ENCODE results near the gene SNTB2. TPM values are rescaled to one million over a fixed set of nuclear protein-coding genes. Genes with fewer than 3 reads are reported as not detected.
"Not testable (repeated sequence)": the region's sequence is repeated elsewhere in the genome, so short reads cannot be mapped to it uniquely, and the experiment has no call there.

SNTB2 gene
- total RNA-seq, 2 donors from 2014 or later, result 33.7 to 53.0 TPM

DNA sequence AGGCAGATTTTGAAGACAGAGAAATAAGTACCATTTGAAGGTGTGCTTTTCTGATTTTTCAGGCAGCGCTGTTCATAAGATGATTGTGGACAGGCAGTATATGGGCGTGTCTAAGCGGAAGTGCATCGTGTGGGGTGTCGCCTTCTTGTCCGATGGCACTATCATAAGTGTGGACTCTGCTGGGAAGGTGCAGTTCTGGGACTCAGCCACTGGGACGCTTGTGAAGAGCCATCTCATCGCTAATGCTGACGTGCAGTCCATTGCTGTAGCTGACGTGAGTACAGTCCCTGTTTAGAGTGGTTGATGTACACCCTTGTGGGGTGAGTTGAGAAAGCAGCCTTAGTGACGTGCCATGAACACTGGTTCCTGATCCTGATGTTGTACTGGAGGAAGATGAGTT, 43.8 kb upstream of the SNTB2 start:
- no peak overlapping the region for H3K4me3 ChIP-seq
- intact Hi-C loops (cut with DNase I), result no loop called here

DNA sequence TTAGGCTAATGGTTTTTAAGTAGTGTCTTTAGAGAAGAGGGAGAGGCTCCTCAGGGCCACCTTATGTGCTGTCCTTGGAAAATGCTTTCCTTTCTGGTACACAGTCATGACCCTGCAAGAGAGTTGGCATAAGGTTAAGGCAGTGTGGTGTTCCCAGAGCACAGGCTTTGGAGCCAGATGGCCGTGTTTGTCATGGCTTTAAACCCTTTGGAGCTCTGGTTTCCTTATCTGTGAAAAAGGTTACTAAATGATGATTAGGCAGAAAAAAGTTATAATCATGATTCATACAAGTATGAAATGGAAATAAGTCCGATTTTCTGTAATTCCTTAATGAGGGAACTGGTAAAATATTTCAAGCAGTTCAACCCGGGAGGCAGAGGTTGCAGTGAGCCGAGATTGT, 41.3 kb upstream of the SNTB2 start:
- no peaks in the 10 kb centered on the region for H3K9me3 ChIP-seq
- H3K4me1 ChIP-seq (replicated peaks), result no peaks in the 10 kb centered on the region
- intact Hi-C loops (cut with DNase I), result no loop called here
- H3K36me3 ChIP-seq, result no peaks in the 10 kb centered on the region
- TF ChIP-seq POLR2AphosphoS5 (IDR thresholded peaks at IDR 0.05) (no peak), POLR2A (IDR thresholded peaks at IDR 0.05) (no peak)
- TF ChIP-seq, protein P1, sequence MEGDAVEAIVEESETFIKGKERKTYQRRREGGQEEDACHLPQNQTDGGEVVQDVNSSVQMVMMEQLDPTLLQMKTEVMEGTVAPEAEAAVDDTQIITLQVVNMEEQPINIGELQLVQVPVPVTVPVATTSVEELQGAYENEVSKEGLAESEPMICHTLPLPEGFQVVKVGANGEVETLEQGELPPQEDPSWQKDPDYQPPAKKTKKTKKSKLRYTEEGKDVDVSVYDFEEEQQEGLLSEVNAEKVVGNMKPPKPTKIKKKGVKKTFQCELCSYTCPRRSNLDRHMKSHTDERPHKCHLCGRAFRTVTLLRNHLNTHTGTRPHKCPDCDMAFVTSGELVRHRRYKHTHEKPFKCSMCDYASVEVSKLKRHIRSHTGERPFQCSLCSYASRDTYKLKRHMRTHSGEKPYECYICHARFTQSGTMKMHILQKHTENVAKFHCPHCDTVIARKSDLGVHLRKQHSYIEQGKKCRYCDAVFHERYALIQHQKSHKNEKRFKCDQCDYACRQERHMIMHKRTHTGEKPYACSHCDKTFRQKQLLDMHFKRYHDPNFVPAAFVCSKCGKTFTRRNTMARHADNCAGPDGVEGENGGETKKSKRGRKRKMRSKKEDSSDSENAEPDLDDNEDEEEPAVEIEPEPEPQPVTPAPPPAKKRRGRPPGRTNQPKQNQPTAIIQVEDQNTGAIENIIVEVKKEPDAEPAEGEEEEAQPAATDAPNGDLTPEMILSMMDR (IDR thresholded peaks at IDR 0.05), result no peak
- H3K27me3 ChIP-seq (replicated peaks; ENCODE audit: insufficient read depth), result no peaks in the 10 kb centered on the region
- H3K27ac ChIP-seq, result no peak overlapping the region
- WGBS, result 81% methylated on average over 4 of the region's 4 CpGs
- H3K4me3 ChIP-seq, result no peak overlapping the region
- no peak for DNase-seq (ENCODE audit: low spot score)

More for the DNA sequence above, 43.8 kb upstream of the SNTB2 start:
- no peak for DNase-seq (ENCODE audit: low spot score)
- Histone ChIP-seq H3K27ac (no peak overlapping the region), H3K36me3 (no peaks in the 10 kb centered on the region), H3K4me1 (replicated peaks) (no peaks in the 10 kb centered on the region), H3K9me3 (no peaks in the 10 kb centered on the region), H3K27me3 (replicated peaks; ENCODE audit: insufficient read depth) (no peaks in the 10 kb centered on the region)
- TF ChIP-seq POLR2A (IDR thresholded peaks at IDR 0.05) (no peak), POLR2AphosphoS5 (IDR thresholded peaks at IDR 0.05) (no peak)
- TF ChIP-seq, protein P1 (IDR thresholded peaks at IDR 0.05), result no peak
- 91% methylated on average over 11 of the region's 11 CpGs for WGBS

DNA sequence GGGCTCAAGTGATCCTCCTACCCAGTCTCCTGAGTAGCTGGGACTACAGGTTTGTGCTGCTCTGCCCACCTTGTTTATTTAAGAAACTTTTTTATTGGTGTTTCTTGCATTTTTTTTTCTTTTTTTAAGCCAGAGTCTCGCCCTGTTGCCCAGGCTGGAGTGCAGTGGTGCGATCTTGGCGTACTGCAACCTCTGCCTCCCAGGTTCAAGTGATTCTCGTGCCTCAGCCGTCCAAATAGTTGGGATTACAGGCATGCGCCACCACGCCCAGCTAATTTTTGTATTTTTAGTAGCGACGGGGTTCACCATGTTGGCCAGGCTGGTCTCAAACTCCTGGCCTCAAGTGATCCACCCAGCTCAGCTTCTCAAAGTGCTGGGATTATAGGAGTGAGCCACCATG, 37.3 kb upstream of the SNTB2 start:
- not testable (repeated sequence) for H3K4me1 ChIP-seq (replicated peaks); DNase-seq (ENCODE audit: low spot score); H3K27ac ChIP-seq; H3K27me3 ChIP-seq (replicated peaks; ENCODE audit: insufficient read depth); H3K4me3 ChIP-seq; H3K36me3 ChIP-seq; H3K9me3 ChIP-seq
- 73% methylated on average over 9 of the region's 9 CpGs for WGBS
- intact Hi-C loops (cut with DNase I), result loop anchor here (1.0 kb wide), 1 partner anchor 137 kb away; no protein-coding TSS in a partner anchor

- TF ChIP-seq POLR2AphosphoS5 (IDR thresholded peaks at IDR 0.05) (peak; percentile 61), POLR2A (IDR thresholded peaks at IDR 0.05) (no peak)
- TF ChIP-seq, protein P1 (IDR thresholded peaks at IDR 0.05), result peak; percentile 35 to 87 (median 84)
- no peaks in the 10 kb centered on the region for H3K36me3 ChIP-seq
- intact Hi-C loops (cut with DNase I), result loop anchor here (1.0 kb wide), 1 partner anchor 136 kb away; no protein-coding TSS in a partner anchor
- no peaks in the 10 kb centered on the region for H3K27me3 ChIP-seq (replicated peaks; ENCODE audit: insufficient read depth)
- H3K4me3 ChIP-seq, result no peak overlapping the region
- no peaks in the 10 kb centered on the region for H3K9me3 ChIP-seq
- DNase-seq (ENCODE audit: low spot score), result peak; percentile 73
- no peaks in the 10 kb centered on the region for H3K4me1 ChIP-seq (replicated peaks)
- 55% methylated on average over 16 of the region's 16 CpGs for WGBS
- H3K27ac ChIP-seq, result no peak overlapping the region
Observed at GRCh38 chr16:69150146-69150865, 36.7 kb upstream of the SNTB2 start.

DNA sequence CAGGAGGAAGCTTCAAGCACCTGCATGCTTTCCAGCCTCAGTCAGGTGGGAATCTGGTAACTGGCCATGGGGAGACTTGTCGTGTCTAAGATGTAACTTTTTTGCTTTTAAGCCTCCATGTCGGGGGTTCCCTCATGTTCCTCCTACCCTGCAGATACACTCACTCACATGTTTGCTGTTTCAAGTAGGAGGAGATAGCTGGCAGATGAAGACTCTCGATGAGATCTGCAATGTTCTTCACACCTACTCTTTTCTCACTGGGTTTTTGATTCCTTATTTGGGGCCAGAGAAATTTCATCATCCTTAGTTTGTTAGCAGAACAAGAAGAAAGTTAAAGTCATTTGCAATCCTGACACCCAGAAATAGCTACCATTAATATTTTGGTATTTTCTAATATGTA, 29.8 kb upstream of the SNTB2 start:
- intact Hi-C loops (cut with DNase I), result no loop called here
- Histone ChIP-seq H3K9me3 (no peaks in the 10 kb centered on the region), H3K27ac (no peak overlapping the region), H3K27me3 (replicated peaks; ENCODE audit: insufficient read depth) (no peaks in the 10 kb centered on the region), H3K36me3 (no peaks in the 10 kb centered on the region), H3K4me1 (replicated peaks) (no peaks in the 10 kb centered on the region), H3K4me3 (no peak overlapping the region)
- TF ChIP-seq, protein P1 (IDR thresholded peaks at IDR 0.05), result no peak
- TF ChIP-seq POLR2A (IDR thresholded peaks at IDR 0.05), result no peak
- TF ChIP-seq POLR2AphosphoS5 (IDR thresholded peaks at IDR 0.05), result no peak
- no peak for DNase-seq (ENCODE audit: low spot score)
- 77% methylated on average over 3 of the region's 3 CpGs for WGBS

All from prostate gland (tissue), 2 donors.